Small intestine (tissue), 7 donors: Measurements from ENCODE around the gene GAK. TPM values are rescaled to one million over a fixed set of nuclear protein-coding genes. Genes with fewer than 3 reads are reported as not detected.
A peak's percentile ranks its signal among the peaks of the same experiment; 100 is the strongest.

Source experiments
- DNase-seq, 2 donors: peaks; one replicate each; pipeline versions ENCODE4 v3.0.0 to v3.0.0-alpha.2; 2013
- FAIRE-seq: peaks from 2 replicates; lab custom pipeline; 2012; peaks lifted over from hg19 to GRCh38; lab: Jason Lieb, UNC
- H3K27ac ChIP-seq, 3 donors: one replicate each; pipeline ENCODE4 v1.5.1; 2013; ENCODE audit warnings: low read length in 2 of 3, mild to moderate bottlenecking in 2 of 3, control low read depth in 1 of 3, inconsistent platforms in 1 of 3, low read depth in 1 of 3, moderate library complexity in 1 of 3
- H3K27me3 ChIP-seq, 3 donors: one replicate each; pipeline ENCODE4 v1.6.1; 2013; ENCODE audit warnings: low read length in 3 of 3, inconsistent platforms in 1 of 3; ENCODE audit not compliant: control insufficient read depth in 3 of 3, insufficient read depth in 3 of 3
- H3K36me3 ChIP-seq, 3 donors: one replicate each; pipeline ENCODE4 v1.6.1; 2013; ENCODE audit warnings: low read length in 3 of 3, inconsistent platforms in 1 of 3, low read depth in 1 of 3, mild to moderate bottlenecking in 1 of 3, moderate library complexity in 1 of 3; ENCODE audit not compliant: control insufficient read depth in 3 of 3, insufficient read depth in 2 of 3
- H3K4me1 ChIP-seq, 3 donors: one replicate each; pipeline ENCODE4 v1.6.1; 2013; ENCODE audit warnings: low read length in 2 of 3, inconsistent platforms in 1 of 3, low read depth in 1 of 3, mild to moderate bottlenecking in 1 of 3, moderate library complexity in 1 of 3; ENCODE audit not compliant: control insufficient read depth in 3 of 3, insufficient read depth in 2 of 3
- H3K4me3 ChIP-seq, 3 donors: one replicate each; pipeline ENCODE4 v1.5.1; 2013; ENCODE audit warnings: low read length in 3 of 3, control low read depth in 1 of 3, inconsistent platforms in 1 of 3, low read depth in 1 of 3, mild to moderate bottlenecking in 1 of 3, moderate library complexity in 1 of 3
- H3K9me3 ChIP-seq, 2 donors: one replicate each; pipeline ENCODE4 v1.6.1; 2013; ENCODE audit warnings: low read depth in 1 of 2, low read length in 1 of 2; ENCODE audit not compliant: control insufficient read depth in 2 of 2, insufficient read depth in 1 of 2
- WGBS, 3 donors: extraction: QIAGEN DNeasy Blood & Tissue Kit; methylation state at CpG; one replicate each; pipeline ENCODE4 v1.1.7; 2013; 5-methylcytosine and 5-hydroxymethylcytosine counted together
- polyA plus RNA-seq, 4 donors: library from polyadenylated mRNA; stranded (reverse) in 3 of 4; unstranded in 1 of 4; fragments of 200-250 nt in 3 of 4; fragments of 120-200 nt in 1 of 4; gene quantifications; one replicate each; pipeline versions ENCODE4 v1.2.1 to v1.2.3, GENCODE V29; 2013
- donor health status: healthy with polysubstance abuse.
- donor health status: control.
- donor health status: control.
- donor health status: Bipolar disorder and iron deficiency.
- donor health status: healthy.

GAK gene
- polyA plus RNA-seq, 4 donors: 98.4 to 463 (median 230) TPM

- no peak for FAIRE-seq
- no peak overlapping the region for H3K27ac ChIP-seq
- peaks cover 8 to 96% (median 34%) of the 10 kb centered on the region in 3 donors for H3K36me3 ChIP-seq
- H3K27me3 ChIP-seq: no peaks in the 10 kb centered on the region
- H3K9me3 ChIP-seq: no peaks in the 10 kb centered on the region
- 95 to 97% (median 96%) methylated on average over 40 to 41 of the region's 41 CpGs for WGBS, 3 donors
- H3K4me3 ChIP-seq: no peak overlapping the region
- H3K4me1 ChIP-seq: no peaks in the 10 kb centered on the region
- DNase-seq: no peak
These were observed 38.7 kb downstream of the GAK start for GRCh38 chr4:893276-893994.

DNA sequence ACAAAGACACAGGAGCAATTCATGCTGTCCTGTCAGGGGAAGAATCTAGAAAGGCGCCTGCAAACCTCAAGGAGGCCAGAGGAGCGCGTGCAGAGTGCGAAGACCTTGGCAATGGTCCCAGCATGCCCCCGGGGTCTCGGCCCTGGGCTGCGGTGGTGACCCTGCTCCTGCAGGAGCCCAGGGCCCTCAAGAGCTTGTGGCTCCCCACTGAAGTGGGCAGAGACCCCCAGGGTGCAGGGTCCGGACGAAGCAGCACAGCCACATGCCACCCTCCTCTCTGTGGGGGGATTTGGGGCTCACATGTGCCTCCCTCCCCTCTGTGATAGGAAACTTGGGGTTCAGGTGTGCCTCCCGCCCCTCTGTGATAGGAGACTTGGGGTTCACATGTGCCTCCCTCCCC, 39.3 kb downstream of the GAK start:
- no peak for FAIRE-seq
- Histone ChIP-seq H3K4me3 (no peak overlapping the region), H3K27ac (no peak overlapping the region), H3K36me3 (peaks cover 6 to 98% (median 33%) of the 10 kb centered on the region in 3 donors), H3K27me3 (no peaks in the 10 kb centered on the region), H3K4me1 (no peaks in the 10 kb centered on the region), H3K9me3 (no peaks in the 10 kb centered on the region)
- WGBS, 3 donors: 94 to 95% (median 95%) methylated on average over 9 to 10 of the region's 10 CpGs
- no peak for DNase-seq

DNA sequence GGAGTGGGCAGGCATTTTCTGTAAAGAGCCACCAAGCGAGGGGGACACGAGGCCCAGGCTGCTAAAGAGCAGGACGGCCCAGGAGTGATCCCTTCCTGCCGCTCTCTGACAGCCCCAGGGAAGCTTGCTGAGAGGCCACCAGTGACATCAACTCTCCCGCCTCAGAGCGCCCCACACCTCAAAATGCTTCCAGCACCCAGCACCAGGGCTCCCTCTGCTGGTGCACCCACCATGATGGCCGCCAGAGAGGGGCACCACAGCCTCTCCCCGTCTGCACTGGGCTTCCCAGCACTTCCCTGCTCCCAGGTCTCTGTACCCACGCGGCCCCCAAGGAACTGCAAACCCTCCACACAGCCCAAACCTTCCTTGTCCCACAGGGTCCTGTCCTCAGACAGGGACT, 40.4 kb downstream of the GAK start:
- Histone ChIP-seq H3K9me3 (no peaks in the 10 kb centered on the region), H3K27me3 (no peaks in the 10 kb centered on the region), H3K4me3 (no peak overlapping the region), H3K27ac (no peak overlapping the region), H3K36me3 (peaks cover 6 to 98% (median 30%) of the 10 kb centered on the region in 3 donors), H3K4me1 (no peaks in the 10 kb centered on the region)
- FAIRE-seq (no peak), DNase-seq (peak in 1 of 2 donors; percentile 2)
- 88 to 92% (median 88%) methylated on average over 9 to 10 of the region's 10 CpGs for WGBS, 3 donors

GRCh38 chr4:890036-890695, 42.0 kb downstream of the GAK start:
- Histone ChIP-seq H3K4me1 (no peaks in the 10 kb centered on the region), H3K4me3 (no peak overlapping the region), H3K27me3 (no peaks in the 10 kb centered on the region), H3K9me3 (no peaks in the 10 kb centered on the region), H3K27ac (no peak overlapping the region), H3K36me3 (peaks cover 6 to 97% (median 30%) of the 10 kb centered on the region in 3 donors)
- no peak for DNase-seq
- FAIRE-seq: no peak
- 96 to 97% (median 96%) methylated on average over 22 of the region's 22 CpGs for WGBS, 3 donors

- peaks cover 6 to 100% (median 30%) of the 10 kb centered on the region in 3 donors for H3K36me3 ChIP-seq
- no peak for FAIRE-seq
These were observed 42.6 kb downstream of the GAK start for GRCh38 chr4:889516-889915.

DNA sequence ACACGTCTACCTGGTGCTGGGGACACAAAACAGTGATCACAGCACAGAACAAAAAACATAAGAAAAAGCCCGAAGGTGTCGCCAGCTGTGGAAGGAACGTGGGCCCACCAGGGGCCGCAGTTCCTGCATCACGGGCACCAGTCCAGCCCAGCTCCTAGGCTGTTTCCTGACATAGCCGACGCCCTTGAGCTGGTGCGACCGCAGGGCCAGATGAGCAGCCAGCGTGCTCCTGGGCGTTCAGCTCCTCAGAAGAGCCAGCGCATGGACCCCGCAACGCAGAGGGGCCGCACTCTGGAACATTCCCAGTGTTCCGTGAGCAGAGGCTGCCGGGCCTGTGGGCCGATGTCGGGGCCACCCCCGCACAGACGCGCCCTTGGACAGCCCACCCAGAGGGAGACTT, 44.1 kb downstream of the GAK start:
- no peaks in the 10 kb centered on the region for H3K9me3 ChIP-seq
- peaks cover 2 to 100% (median 27%) of the 10 kb centered on the region in 3 donors for H3K36me3 ChIP-seq
- no peak overlapping the region for H3K4me3 ChIP-seq
- FAIRE-seq: no peak
- DNase-seq: no peak
- H3K4me1 ChIP-seq: no peaks in the 10 kb centered on the region
- 96 to 98% (median 97%) methylated on average over 23 of the region's 23 CpGs for WGBS, 3 donors
- H3K27ac ChIP-seq: no peak overlapping the region
- no peaks in the 10 kb centered on the region for H3K27me3 ChIP-seq

More at GRCh38 chr4:889516-889915, 42.6 kb downstream of the GAK start:
- WGBS, 3 donors: 95 to 97% (median 95%) methylated on average over 11 to 16 of the region's 16 CpGs
- Histone ChIP-seq H3K9me3 (no peaks in the 10 kb centered on the region), H3K27me3 (no peaks in the 10 kb centered on the region), H3K27ac (no peak overlapping the region), H3K4me3 (no peak overlapping the region), H3K4me1 (no peaks in the 10 kb centered on the region)
- DNase-seq: no peak

- H3K4me1 ChIP-seq: no peaks in the 10 kb centered on the region
- DNase-seq: no peak
- H3K36me3 ChIP-seq: peaks cover 5 to 100% (median 29%) of the 10 kb centered on the region in 3 donors
- no peak overlapping the region for H3K4me3 ChIP-seq
- 96 to 98% (median 97%) methylated on average over 63 of the region's 63 CpGs for WGBS, 3 donors
- no peak overlapping the region for H3K27ac ChIP-seq
- H3K27me3 ChIP-seq: no peaks in the 10 kb centered on the region
- FAIRE-seq: no peak
- H3K9me3 ChIP-seq: no peaks in the 10 kb centered on the region
These were observed 44.9 kb downstream of the GAK start for GRCh38 chr4:887034-887763.

DNA sequence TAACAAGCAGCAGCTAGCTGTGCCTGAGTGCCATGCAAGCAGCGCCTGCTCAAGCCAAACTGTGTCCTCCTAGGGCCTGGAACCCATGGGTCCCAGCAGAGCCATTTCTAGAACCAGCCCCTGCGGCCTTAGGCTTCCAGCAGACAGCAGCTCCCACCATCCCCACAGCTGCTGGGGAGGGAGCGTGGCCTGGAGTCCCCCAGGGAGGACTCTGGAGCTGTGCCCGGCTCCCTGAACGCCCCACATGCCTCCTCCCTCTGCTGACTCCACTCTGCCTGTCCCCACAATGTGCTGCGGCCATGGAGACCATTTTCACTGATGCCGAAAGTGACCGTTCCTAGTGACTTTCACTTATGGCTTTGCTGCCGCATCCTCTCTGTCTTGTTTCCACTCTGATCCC, 45.9 kb downstream of the GAK start:
- DNase-seq: no peak
- Histone ChIP-seq H3K27ac (no peak overlapping the region), H3K9me3 (no peaks in the 10 kb centered on the region), H3K27me3 (no peaks in the 10 kb centered on the region), H3K4me3 (no peak overlapping the region), H3K4me1 (no peaks in the 10 kb centered on the region), H3K36me3 (peaks cover 6 to 100% (median 35%) of the 10 kb centered on the region in 3 donors)
- WGBS, 3 donors: 89 to 97% (median 97%) methylated on average over 9 of the region's 9 CpGs
- no peak for FAIRE-seq
